Lower leg skin (tissue), 4 donors: ENCODE results near the gene PEX11G. TPM values are rescaled to one million over a fixed set of nuclear protein-coding genes. Genes with fewer than 3 reads are reported as not detected.

ENCODE experiments used
- DNase-seq, 2 donors: peaks; one replicate each; pipeline ENCODE4 v3.0.0-alpha.2; 2019; ENCODE audit warnings: low spot score in 2 of 2
- H3K4me3 ChIP-seq: fragments of 200-600 bp; sonication (generic); 2 replicates; pipeline ENCODE4 v1.5.1; 2017; ENCODE audit warnings: mild to moderate bottlenecking, low read depth; ENCODE audit not compliant: poor library complexity, severe bottlenecking
- CTCF ChIP-seq, 3 donors: fragments of 450-650 bp; IDR thresholded peaks; one replicate each; pipeline ENCODE4 v1.5.1; 2016; ENCODE audit warnings: antibody characterized with exemption in 3 of 3, mild to moderate bottlenecking in 3 of 3, moderate library complexity in 2 of 3
- POLR2A ChIP-seq, 2 donors: fragments of 450-650 bp; IDR thresholded peaks; one replicate each; pipeline ENCODE4 v1.6.1; 2016 to 2017; ENCODE audit warnings: antibody characterized with exemption in 2 of 2, mild to moderate bottlenecking in 1 of 2, moderate library complexity in 1 of 2
- WGBS, 2 donors: methylation state at CpG; one replicate each; pipeline ENCODE4 v1.1.5; 2018; 5-methylcytosine and 5-hydroxymethylcytosine counted together
- intact Hi-C: fragments of 100-400 bp; cut with DNase I; formaldehyde crosslinking; loops from one replicate; pipeline ENCODE4 v1.15.0; 2023; ENCODE audit warnings: low total_unique reads
- total RNA-seq, 4 donors: library from RNA; depleted of rRNA; stranded (reverse); fragments of >200 nt; gene quantifications; one replicate each; pipeline ENCODE4 v1.1.0, GENCODE V29; 2016

The PEX11G gene
- total RNA-seq, 4 donors from 2014 or later: 3.2 to 8.2 (median 4.7) TPM

GRCh38 chr19:7480222-7480969 lies 8.4 kb downstream of the PEX11G start:
- no peak for DNase-seq

GRCh38 chr19:7478843-7479227 lies 10.0 kb downstream of the PEX11G start:
- WGBS, 2 donors: 85 to 95% methylated on average over 4 to 5 of the region's 9 CpGs
- H3K4me3 ChIP-seq: no peak overlapping the region
- TF ChIP-seq CTCF (IDR thresholded peaks at IDR 0.05): no peak
- no peak for TF ChIP-seq POLR2A (IDR thresholded peaks at IDR 0.05)
- intact Hi-C loops: no loop called here
- DNase-seq: no peak

More at GRCh38 chr19:7480222-7480969, 8.4 kb downstream of the PEX11G start:
- intact Hi-C loops: no loop called here
- H3K4me3 ChIP-seq: no peak overlapping the region
- 68 to 82% methylated on average over 11 of the region's 11 CpGs for WGBS, 2 donors
- TF ChIP-seq POLR2A (IDR thresholded peaks at IDR 0.05) (no peak), CTCF (IDR thresholded peaks at IDR 0.05) (no peak)

GRCh38 chr19:7478173-7478842 lies 10.5 kb downstream of the PEX11G start:
- WGBS, 2 donors: 57 to 82% methylated on average over 12 to 26 of the region's 26 CpGs
- TF ChIP-seq CTCF (IDR thresholded peaks at IDR 0.05) (no peak), POLR2A (IDR thresholded peaks at IDR 0.05) (no peak)

GRCh38 chr19:7477758-7478157 lies 11.1 kb downstream of the PEX11G start:
- intact Hi-C loops: no loop called here
- WGBS, 2 donors: 83 to 86% methylated on average over 10 of the region's 10 CpGs
- no peak for DNase-seq
- TF ChIP-seq CTCF (IDR thresholded peaks at IDR 0.05): no peak
- TF ChIP-seq POLR2A (IDR thresholded peaks at IDR 0.05): no peak
- no peak overlapping the region for H3K4me3 ChIP-seq

More at GRCh38 chr19:7478173-7478842, 10.5 kb downstream of the PEX11G start:
- DNase-seq: no peak
- no peak overlapping the region for H3K4me3 ChIP-seq
- intact Hi-C loops: no loop called here

GRCh38 chr19:7476777-7477494 lies 11.9 kb downstream of the PEX11G start:
- 71 to 74% methylated on average over 24 to 25 of the region's 35 CpGs for WGBS, 2 donors
- no peak overlapping the region for H3K4me3 ChIP-seq
- TF ChIP-seq CTCF (IDR thresholded peaks at IDR 0.05): no peak
- no peak for TF ChIP-seq POLR2A (IDR thresholded peaks at IDR 0.05)
- intact Hi-C loops: no loop called here
- DNase-seq: no peak
